ENCODE results near the gene ZNF570. TPM values are rescaled to one million over a fixed set of nuclear protein-coding genes. Genes with fewer than 3 reads are reported as not detected.

The ZNF570 gene
- total and polyA plus RNA-seq, 2 experiments from 2014 or later = 4.0 to 9.0 TPM

DNA sequence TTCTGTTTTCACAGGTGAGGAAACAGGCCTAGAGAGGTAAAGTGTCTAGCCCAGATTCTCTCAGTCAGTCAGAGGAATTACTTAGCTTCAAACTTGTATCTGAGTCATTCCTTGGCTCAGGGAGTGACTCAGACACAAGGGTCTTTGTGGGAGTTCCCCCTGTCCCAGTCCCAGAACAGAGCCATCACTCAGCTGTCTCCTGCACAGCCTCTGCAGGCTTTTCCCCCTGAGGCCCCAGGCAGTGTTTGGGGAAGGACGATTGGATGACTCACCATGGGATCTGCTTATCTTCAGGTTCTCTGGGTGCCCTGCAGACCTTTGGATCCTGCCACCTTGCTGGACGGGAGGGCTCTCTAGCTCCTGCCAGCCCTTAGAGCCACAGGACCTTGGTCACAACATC is 50.7 kb downstream of the ZNF570 start:
- DNase-seq (ENCODE audit: low read depth in 1 of 2, low spot score in 1 of 2) = peak in 1 of 2 donors; percentile 7
- no peaks in the 10 kb centered on the region for H3K27me3 ChIP-seq
- H3K36me3 ChIP-seq = peaks cover 13% of the 10 kb centered on the region
- no peaks in the 10 kb centered on the region for H3K9me3 ChIP-seq (ENCODE audit: low read depth)
- H3K4me1 ChIP-seq (ENCODE audit: low read depth) = no peaks in the 10 kb centered on the region
- TF ChIP-seq, protein P1, sequence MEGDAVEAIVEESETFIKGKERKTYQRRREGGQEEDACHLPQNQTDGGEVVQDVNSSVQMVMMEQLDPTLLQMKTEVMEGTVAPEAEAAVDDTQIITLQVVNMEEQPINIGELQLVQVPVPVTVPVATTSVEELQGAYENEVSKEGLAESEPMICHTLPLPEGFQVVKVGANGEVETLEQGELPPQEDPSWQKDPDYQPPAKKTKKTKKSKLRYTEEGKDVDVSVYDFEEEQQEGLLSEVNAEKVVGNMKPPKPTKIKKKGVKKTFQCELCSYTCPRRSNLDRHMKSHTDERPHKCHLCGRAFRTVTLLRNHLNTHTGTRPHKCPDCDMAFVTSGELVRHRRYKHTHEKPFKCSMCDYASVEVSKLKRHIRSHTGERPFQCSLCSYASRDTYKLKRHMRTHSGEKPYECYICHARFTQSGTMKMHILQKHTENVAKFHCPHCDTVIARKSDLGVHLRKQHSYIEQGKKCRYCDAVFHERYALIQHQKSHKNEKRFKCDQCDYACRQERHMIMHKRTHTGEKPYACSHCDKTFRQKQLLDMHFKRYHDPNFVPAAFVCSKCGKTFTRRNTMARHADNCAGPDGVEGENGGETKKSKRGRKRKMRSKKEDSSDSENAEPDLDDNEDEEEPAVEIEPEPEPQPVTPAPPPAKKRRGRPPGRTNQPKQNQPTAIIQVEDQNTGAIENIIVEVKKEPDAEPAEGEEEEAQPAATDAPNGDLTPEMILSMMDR (IDR thresholded peaks at IDR 0.05; ENCODE audit: low read depth, low read length) = no peak
- no peak overlapping the region for H3K4me3 ChIP-seq
- no peak overlapping the region for H3K27ac ChIP-seq

DNA sequence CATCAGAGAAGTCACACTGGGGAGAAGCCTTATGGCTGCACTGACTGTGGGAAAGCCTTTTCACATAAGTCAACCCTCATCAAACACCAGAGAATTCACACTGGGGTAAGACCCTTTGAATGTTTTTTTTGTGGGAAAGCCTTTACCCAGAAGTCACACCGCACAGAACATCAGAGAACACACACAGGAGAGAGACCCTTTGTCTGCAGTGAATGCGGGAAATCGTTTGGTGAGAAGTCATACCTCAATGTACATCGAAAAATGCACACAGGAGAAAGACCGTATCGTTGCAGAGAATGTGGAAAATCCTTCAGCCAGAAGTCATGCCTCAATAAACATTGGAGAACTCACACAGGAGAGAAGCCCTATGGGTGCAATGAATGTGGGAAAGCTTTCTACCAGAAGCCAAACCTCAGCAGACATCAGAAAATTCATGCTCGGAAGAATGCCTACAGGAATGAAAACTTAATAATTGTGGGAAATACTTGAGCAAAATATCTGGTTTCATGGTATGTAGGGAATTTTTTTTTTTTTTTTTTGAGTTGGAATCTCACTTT is 68.3 kb downstream of the ZNF570 start:
- TF ChIP-seq, protein P1 (IDR thresholded peaks at IDR 0.05; ENCODE audit: low read depth, low read length) = no peak
- Histone ChIP-seq H3K36me3 (peaks cover 36% of the 10 kb centered on the region), H3K27me3 (no peaks in the 10 kb centered on the region), H3K27ac (no peak overlapping the region), H3K4me1 (ENCODE audit: low read depth) (no peaks in the 10 kb centered on the region), H3K9me3 (ENCODE audit: low read depth) (peaks cover 12% of the 10 kb centered on the region), H3K4me3 (no peak overlapping the region)
- no peak for DNase-seq (ENCODE audit: low read depth in 1 of 2, low spot score in 1 of 2)

Other genes with a start within 250 kb of the ZNF570 start
- 9.6 and 10.2 TPM in 2 replicates for gene ZNF527, start 98.3 kb upstream of the ZNF570 start, total RNA-seq
- gene ZNF527, start 98.3 kb upstream of the ZNF570 start, polyA plus RNA-seq = 5.8 and 6.8 TPM in 2 replicates
- gene ZNF569, start 1.9 kb upstream of the ZNF570 start, total RNA-seq = 5.7 and 7.7 TPM in 2 replicates
- 3.7 and 7.9 TPM in 2 replicates for gene ZNF569, start 1.9 kb upstream of the ZNF570 start, polyA plus RNA-seq
- 8.4 and 20.3 TPM in 2 replicates for gene ZNF793, start 37.6 kb downstream of the ZNF570 start, total RNA-seq
- 20.0 and 24.6 TPM in 2 replicates for gene ZNF793, start 37.6 kb downstream of the ZNF570 start, polyA plus RNA-seq
- 3.3 and 5.0 TPM in 2 replicates for gene ZNF571, start 125.4 kb downstream of the ZNF570 start, total RNA-seq
- 4.8 and 6.1 TPM in 2 replicates for gene ZNF571, start 125.4 kb downstream of the ZNF570 start, polyA plus RNA-seq
- gene ZNF540, start 125.5 kb downstream of the ZNF570 start, total RNA-seq = 0.54 and 2.1 TPM in 2 replicates
- 0.26 and 2.4 TPM in 2 replicates for gene ZNF540, start 125.5 kb downstream of the ZNF570 start, polyA plus RNA-seq
- gene ZFP30, start 186.1 kb downstream of the ZNF570 start, total RNA-seq = 24.5 and 27.0 TPM in 2 replicates
- gene ZFP30, start 186.1 kb downstream of the ZNF570 start, polyA plus RNA-seq = 7.1 and 10.9 TPM in 2 replicates